Measurements from ENCODE around the gene EVL.

DNA sequence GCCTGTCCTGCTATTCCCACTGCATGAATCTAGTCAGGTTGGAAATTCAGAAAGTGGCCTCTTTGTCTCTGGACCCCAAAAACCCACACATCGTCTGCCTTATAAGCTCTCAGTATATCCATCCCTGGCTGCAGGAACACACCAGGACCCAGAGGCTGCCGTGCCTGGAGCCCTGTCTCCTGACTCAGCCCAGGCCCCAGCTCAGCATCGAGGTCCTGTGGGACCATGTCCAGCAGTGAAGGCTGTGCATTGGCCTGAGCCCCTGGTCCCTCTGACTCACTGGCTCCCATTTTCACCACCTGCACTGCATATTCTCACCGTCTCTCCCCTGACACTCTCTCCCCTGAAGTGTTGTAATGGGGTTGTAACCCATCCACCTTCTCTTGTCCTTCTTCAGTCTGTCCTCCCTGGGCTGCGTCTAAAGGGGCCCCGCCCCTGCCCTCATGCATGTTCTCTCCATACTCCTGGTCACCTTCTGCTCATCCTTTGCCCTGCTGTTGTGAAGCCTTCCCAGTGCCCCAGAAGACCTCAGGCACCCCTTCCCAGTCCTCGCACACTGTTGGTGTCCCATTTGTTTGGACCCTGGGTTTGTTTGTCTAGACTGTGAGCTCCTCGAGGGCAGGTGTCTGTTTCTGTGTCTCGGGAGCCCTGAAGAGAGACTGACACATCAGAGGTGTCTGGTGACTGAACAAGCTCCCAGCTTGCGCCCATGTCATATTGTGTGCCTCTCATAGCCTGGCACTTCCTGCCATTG is 43.8 kb downstream of the EVL start:
- TF ChIP-seq, protein P1, sequence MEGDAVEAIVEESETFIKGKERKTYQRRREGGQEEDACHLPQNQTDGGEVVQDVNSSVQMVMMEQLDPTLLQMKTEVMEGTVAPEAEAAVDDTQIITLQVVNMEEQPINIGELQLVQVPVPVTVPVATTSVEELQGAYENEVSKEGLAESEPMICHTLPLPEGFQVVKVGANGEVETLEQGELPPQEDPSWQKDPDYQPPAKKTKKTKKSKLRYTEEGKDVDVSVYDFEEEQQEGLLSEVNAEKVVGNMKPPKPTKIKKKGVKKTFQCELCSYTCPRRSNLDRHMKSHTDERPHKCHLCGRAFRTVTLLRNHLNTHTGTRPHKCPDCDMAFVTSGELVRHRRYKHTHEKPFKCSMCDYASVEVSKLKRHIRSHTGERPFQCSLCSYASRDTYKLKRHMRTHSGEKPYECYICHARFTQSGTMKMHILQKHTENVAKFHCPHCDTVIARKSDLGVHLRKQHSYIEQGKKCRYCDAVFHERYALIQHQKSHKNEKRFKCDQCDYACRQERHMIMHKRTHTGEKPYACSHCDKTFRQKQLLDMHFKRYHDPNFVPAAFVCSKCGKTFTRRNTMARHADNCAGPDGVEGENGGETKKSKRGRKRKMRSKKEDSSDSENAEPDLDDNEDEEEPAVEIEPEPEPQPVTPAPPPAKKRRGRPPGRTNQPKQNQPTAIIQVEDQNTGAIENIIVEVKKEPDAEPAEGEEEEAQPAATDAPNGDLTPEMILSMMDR (conservative IDR thresholded peaks at IDR 0.05; ENCODE audit: low read length): no peak
- no peak for TF ChIP-seq EZH2phosphoT487 (IDR thresholded peaks at IDR 0.05; ENCODE audit: borderline replicate concordance)

Data from Loucy (cell line).